Measurements from ENCODE around the gene ASPSCR1.

DNA sequence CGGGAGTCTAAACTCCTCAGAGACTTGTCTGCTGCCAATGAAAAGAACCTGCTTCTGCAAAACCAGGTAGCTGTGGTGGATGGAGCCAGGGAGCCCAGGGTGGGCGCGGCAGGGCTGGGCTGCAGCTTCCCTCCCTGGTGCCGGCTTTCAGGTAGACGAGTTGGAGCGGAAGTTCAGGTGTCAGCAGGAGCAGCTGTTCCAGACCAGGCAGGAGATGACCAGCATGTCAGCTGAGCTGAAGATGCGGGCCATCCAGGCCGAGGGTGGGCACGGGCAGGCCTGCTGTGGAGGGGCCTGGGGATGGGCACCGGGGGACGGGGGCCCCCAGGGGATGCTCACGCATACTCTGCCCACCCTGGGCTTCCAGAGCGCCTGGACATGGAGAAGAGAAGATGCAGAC lies 50.8 kb downstream of the ASPSCR1 start:
- TF ChIP-seq, protein P1, sequence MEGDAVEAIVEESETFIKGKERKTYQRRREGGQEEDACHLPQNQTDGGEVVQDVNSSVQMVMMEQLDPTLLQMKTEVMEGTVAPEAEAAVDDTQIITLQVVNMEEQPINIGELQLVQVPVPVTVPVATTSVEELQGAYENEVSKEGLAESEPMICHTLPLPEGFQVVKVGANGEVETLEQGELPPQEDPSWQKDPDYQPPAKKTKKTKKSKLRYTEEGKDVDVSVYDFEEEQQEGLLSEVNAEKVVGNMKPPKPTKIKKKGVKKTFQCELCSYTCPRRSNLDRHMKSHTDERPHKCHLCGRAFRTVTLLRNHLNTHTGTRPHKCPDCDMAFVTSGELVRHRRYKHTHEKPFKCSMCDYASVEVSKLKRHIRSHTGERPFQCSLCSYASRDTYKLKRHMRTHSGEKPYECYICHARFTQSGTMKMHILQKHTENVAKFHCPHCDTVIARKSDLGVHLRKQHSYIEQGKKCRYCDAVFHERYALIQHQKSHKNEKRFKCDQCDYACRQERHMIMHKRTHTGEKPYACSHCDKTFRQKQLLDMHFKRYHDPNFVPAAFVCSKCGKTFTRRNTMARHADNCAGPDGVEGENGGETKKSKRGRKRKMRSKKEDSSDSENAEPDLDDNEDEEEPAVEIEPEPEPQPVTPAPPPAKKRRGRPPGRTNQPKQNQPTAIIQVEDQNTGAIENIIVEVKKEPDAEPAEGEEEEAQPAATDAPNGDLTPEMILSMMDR (IDR thresholded peaks at IDR 0.05), result no peak
- no peak for TF ChIP-seq POLR2A (IDR thresholded peaks at IDR 0.05)

Data from body of pancreas (tissue), 4 donors.